Natural killer cell treated with Interleukin-12 subunit alpha and Interleukin-12 subunit beta and Interleukin-15 and Interleukin-18, amount 100 ng/mL, for 72 hours (primary cell): Measurements from ENCODE around the gene HMGB1. TPM values are rescaled to one million over a fixed set of nuclear protein-coding genes. Genes with fewer than 3 reads are reported as not detected.
"Not testable (repeated sequence)": the region's sequence is repeated elsewhere in the genome, so short reads cannot be mapped to it uniquely, and the experiment has no call there.

Source experiments
- ATAC-seq, 2 donors: fragments of 150-1000 bp; cut with Tn5 transposase in 1 of 2; sonication (Bioruptor Pico), chemical (Tn5 transposase) in 1 of 2; 2 replicates each; pipeline ENCODE4 v1.10.0; 2021
- DNase-seq: peaks from one replicate; pipeline ENCODE4 v3.0.0; 2022; ENCODE audit warnings: low spot score
- H3K27ac Mint-ChIP-seq, 2 donors: 1 replicate in 1 of 2; 2 replicates in 1 of 2; pipeline ENCODE4 v1.8.0; 2022; ENCODE audit warnings: mixed read lengths in 2 of 2, mild to moderate bottlenecking in 1 of 2, moderate library complexity in 1 of 2
- H3K27me3 Mint-ChIP-seq, 2 donors: 1 replicate in 1 of 2; 2 replicates in 1 of 2; pipeline ENCODE4 v1.8.0; 2022; ENCODE audit warnings: mixed read lengths in 2 of 2
- H3K36me3 Mint-ChIP-seq: one replicate; pipeline ENCODE4 v1.8.0; 2022; ENCODE audit warnings: mixed read lengths
- H3K4me1 Mint-ChIP-seq, 2 donors: 1 replicate in 1 of 2; 2 replicates in 1 of 2; pipeline ENCODE4 v1.8.0; 2022; ENCODE audit warnings: low read depth in 2 of 2, mixed read lengths in 2 of 2, mild to moderate bottlenecking in 1 of 2
- H3K4me3 Mint-ChIP-seq: one replicate; pipeline ENCODE4 v1.8.0; 2022; ENCODE audit warnings: mixed read lengths
- H3K9me3 Mint-ChIP-seq: 2 replicates; pipeline ENCODE4 v1.8.0; 2022; ENCODE audit warnings: mixed read lengths
- total RNA-seq, 2 donors: library from RNA; stranded (reverse); gene quantifications; one replicate each; pipeline ENCODE4 v1.2.3, GENCODE V29; 2022

Gene HMGB1
- total RNA-seq, 2 donors from 2014 or later: 302 to 423 TPM

DNA sequence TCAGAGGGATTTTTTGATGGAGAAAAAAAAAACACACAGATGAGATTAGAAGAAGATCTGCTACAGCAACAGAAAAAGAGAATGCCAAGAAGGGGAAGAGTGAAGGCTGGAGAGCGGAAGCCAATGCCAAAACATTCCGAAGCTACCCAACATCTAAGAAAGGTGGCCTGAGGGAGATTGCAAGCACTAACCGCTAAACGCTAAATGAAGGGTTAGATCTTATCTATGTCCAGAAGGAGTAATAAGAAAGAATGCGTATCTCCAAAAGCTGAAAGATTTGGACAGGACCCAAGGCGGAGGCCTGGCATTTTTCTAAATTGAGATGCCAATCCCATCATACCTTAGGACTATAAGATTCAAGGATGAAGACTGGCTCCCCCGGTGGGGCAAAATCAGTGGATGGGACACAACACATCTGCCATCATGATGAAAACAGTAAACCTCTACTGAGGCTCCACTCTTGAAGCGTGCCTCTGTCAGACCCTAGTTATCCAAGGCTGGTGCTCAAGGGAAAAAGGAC is 15.6 kb upstream of the HMGB1 start:
- Mint-ChIP-seq H3K4me3 (no peak overlapping the region), H3K9me3 (no peaks in the 10 kb centered on the region), H3K4me1 (no peaks in the 10 kb centered on the region), H3K36me3 (no peaks in the 10 kb centered on the region), H3K27ac (no peak overlapping the region), H3K27me3 (peaks cover 7% of the 10 kb centered on the region in 2 donors)
- no peak for ATAC-seq
- DNase-seq: no peak

DNA sequence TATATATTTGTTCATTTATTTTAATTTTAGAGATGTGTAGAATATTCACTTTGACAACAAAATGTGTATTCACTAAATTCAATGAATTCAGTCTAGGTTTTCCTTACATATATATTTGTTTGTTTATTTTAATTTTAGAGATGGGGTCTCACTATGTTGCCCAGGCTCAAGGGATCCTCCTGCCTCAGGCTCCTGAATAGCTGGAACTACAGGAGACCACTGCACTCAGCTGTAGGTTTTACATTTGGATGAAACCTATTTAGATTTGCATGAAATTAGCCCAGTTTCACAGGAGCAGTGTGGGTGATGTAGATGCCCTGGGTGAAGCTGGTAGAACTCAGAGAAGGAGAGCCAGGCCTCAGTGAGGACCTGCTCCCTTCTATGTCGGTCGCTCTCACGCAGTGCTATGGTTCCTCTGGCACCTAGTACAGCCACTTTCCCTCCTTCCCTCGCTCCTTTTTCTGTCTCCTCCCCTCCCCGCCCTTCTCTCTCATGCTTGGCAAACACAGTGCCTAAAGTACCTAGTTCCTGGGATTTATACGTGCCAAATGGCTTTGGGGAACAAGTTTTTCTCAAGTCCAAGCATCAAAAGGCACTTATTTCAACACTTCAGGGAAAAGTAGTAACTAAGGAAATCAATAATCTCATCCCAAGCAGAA is 14.7 kb upstream of the HMGB1 start:
- H3K36me3 Mint-ChIP-seq: no peaks in the 10 kb centered on the region
- H3K27ac Mint-ChIP-seq: no peak overlapping the region
- H3K4me1 Mint-ChIP-seq: no peaks in the 10 kb centered on the region
- no peaks in the 10 kb centered on the region for H3K9me3 Mint-ChIP-seq
- DNase-seq (no peak), ATAC-seq (no peak)
- H3K4me3 Mint-ChIP-seq: no peak overlapping the region
- peaks cover 7% of the 10 kb centered on the region in 2 donors for H3K27me3 Mint-ChIP-seq

DNA sequence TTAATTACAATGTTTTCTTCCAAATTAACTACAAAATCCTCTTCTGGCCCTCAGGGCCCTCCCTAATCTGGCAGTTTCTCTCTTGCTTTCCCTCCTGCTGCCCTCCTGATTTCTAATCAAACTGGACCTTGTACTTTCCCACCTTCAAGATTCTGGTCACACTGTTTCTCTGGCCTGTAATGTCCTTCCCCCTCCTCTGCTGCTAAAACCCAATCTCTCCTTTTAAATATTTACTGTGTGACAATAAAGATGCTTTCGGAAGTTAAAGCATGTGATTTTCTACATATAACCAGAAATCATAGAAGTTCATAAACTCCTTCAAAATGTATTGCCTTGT is 14.1 kb upstream of the HMGB1 start:
- H3K36me3 Mint-ChIP-seq: no peaks in the 10 kb centered on the region
- H3K27ac Mint-ChIP-seq: no peak overlapping the region
- H3K4me1 Mint-ChIP-seq: no peaks in the 10 kb centered on the region
- ATAC-seq: no peak
- no peak for DNase-seq
- H3K4me3 Mint-ChIP-seq: no peak overlapping the region
- no peaks in the 10 kb centered on the region for H3K9me3 Mint-ChIP-seq
- peaks cover 7% of the 10 kb centered on the region in 2 donors for H3K27me3 Mint-ChIP-seq

DNA sequence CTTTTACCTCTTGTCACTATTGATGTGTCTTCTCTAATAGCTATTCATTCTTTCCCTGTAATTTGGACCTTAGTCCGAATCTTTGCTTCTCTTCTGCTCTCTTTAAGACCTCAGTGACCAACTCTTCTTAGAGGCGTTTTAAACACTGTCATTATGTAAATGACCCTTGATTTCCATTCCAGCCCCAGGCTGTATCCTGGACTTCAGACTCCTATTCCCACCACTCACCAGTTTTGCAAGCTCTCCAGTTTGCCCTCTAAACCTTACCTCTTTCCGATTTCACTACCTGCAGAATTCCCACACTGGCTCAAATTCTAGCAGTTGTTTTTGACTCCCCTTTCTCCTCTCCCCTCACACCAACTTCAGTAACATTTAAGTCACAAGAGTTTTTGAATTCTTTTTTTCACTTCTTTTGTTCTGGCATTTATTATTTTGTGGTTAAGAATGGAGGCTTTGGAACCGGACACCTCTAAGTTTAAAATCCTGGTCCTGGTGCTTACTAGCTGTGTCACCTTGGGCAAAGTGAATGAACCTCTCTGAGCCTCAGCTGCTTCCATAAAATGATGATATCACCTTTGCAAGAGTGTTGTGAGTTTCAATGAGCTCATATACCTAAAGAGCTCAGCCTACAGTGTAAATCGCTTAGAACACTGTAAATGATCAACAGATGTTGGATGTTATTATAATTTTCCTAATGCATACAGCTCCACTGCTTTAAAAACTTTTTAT is 13.6 kb upstream of the HMGB1 start:
- DNase-seq (no peak), ATAC-seq (no peak)
- H3K4me3 Mint-ChIP-seq: no peak overlapping the region
- H3K4me1 Mint-ChIP-seq: no peaks in the 10 kb centered on the region
- no peaks in the 10 kb centered on the region for H3K9me3 Mint-ChIP-seq
- H3K27ac Mint-ChIP-seq: no peak overlapping the region
- no peaks in the 10 kb centered on the region for H3K36me3 Mint-ChIP-seq
- peaks cover 2 to 7% of the 10 kb centered on the region in 2 donors for H3K27me3 Mint-ChIP-seq

DNA sequence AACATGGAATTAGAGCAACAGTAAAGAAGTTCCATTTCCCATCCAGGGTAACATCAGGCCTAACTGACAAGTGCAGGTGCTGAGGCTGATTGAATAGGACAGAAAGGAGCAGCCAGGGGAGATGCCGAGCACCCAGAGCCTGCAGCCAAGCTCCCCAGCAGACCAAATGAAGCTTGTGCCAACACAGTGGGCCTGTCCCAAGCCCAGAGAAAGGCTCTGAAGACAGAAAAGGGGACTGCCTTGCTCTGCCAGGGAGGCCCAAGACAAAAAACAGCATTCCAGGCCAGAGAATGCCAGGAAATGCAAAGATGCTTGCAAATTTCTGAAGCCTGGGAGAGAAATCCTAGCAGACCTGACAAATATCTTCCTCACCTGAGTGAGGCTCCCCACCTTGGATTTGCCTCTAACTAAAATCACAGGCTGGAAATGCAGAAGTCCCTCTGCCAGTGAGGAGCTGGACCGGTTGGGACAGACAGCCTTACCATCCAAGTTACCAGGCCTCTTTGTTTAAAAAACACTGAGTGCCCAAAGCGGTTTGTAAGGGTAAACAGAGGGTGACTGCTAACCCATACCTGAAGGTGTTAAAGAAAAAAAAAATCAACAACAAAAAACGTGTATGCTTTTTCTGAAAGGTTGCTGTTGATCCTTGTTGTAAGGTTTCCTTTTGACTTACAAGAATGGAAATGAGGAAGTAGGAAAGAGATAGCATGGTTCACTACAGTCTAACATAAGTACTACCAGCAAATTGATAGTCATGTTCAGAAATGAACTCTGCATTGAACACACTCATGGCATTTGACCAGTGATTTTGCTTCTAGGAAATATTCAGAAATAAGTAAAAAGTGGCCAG is 11.8 kb upstream of the HMGB1 start:
- Mint-ChIP-seq H3K36me3 (no peaks in the 10 kb centered on the region), H3K4me1 (no peaks in the 10 kb centered on the region), H3K27ac (no peak overlapping the region), H3K27me3 (peaks cover 0 to 7% of the 10 kb centered on the region in 2 donors), H3K9me3 (no peaks in the 10 kb centered on the region), H3K4me3 (no peak overlapping the region)
- DNase-seq (no peak), ATAC-seq (no peak)

DNA sequence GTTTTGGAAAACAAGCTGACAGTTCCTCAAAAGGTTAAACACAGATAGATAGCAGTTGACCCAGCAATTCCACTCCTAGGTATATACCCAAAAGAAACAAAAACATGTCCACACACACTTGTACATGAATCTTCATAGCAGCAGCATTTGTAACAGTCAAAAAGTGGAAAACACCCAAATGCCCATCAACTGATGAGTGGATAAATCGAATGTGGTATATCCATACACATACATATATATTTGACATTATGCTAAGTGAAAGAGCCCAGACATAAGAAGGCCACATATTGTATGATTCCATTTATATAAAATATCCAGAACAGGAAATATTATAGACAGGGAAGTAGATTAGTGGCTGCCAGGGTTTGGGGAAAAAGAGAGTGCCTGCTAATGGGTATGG is 7.9 kb upstream of the HMGB1 start:
- H3K27me3 Mint-ChIP-seq: no peaks in the 10 kb centered on the region
- no peaks in the 10 kb centered on the region for H3K9me3 Mint-ChIP-seq
- H3K27ac Mint-ChIP-seq: no peak overlapping the region
- H3K36me3 Mint-ChIP-seq: no peaks in the 10 kb centered on the region
- no peaks in the 10 kb centered on the region for H3K4me1 Mint-ChIP-seq
- ATAC-seq: no peak
- H3K4me3 Mint-ChIP-seq: no peak overlapping the region
- DNase-seq: no peak

DNA sequence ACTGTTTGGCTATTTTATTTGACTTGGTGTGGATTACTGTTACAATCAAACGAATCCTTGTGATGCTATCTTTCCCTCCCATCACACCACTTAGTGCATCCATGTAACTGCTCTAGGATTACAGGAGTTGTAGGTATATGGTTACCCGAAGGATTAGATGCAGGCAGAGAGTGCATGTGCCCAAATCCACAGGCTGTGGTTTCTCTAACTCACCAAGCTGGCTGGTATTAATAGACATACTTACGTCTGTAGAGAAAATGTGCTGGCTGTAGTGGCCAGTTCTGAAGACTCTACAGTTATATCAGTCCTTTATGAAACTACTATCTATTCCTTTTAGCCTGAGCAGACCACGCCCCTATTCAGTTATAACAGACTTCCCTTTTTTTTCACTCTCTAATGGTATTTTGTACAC is 1.1 kb upstream of the HMGB1 start:
- no peaks in the 10 kb centered on the region for H3K27me3 Mint-ChIP-seq

DNA sequence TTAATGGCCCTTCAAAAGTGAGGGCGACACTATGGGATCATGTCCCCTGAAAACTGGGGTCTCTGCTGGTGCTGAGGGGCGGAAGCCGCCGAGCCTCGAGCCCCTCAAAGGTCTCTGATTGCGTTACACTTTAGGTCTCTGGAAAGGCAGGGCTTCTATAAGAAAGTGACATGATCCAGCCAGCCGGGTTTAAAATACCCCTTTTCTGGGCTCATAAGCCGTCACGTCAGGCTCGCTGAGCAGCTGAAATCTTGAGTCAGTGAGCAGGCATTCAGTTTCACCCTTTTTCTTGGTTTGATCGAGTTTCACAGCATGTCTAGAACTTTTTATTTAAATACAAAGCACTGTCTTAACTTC is 600 bp upstream of the HMGB1 start:
- peak overlapping the region; percentile 91 to 95 for H3K27ac Mint-ChIP-seq
- no peak for DNase-seq
- peaks cover 17 to 35% of the 10 kb centered on the region in 2 donors for H3K4me1 Mint-ChIP-seq
- H3K9me3 Mint-ChIP-seq: no peaks in the 10 kb centered on the region
- H3K4me3 Mint-ChIP-seq: peak overlapping the region; percentile 80
- no peak for ATAC-seq
- peaks cover 20% of the 10 kb centered on the region for H3K36me3 Mint-ChIP-seq
- H3K27me3 Mint-ChIP-seq: no peaks in the 10 kb centered on the region

More for the DNA sequence above, 1.1 kb upstream of the HMGB1 start:
- DNase-seq (no peak), ATAC-seq (no peak)
- Mint-ChIP-seq H3K36me3 (peaks cover 18% of the 10 kb centered on the region), H3K4me1 (peaks cover 14 to 31% of the 10 kb centered on the region in 2 donors), H3K4me3 (peak overlapping the region; percentile 80), H3K9me3 (no peaks in the 10 kb centered on the region), H3K27ac (peak overlapping the region in 1 of 2 donors; percentile 91)

DNA sequence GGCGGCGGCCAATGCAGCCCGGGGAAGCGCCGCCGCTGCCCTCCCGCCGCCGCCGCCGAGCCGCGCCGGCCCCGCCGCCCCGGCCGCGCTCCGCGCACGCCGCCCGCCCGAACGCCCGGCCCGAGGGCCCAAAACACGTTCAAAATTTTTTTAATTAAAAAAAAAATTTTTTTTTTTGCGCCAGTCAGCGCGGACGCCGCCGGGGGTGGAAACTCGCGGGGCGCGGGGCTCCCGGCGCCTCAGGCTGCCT is 468 bp downstream of the HMGB1 start:
- Mint-ChIP-seq H3K4me3 (no peak overlapping the region), H3K9me3 (no peaks in the 10 kb centered on the region), H3K27ac (peak overlapping the region; percentile 91 to 95), H3K4me1 (peaks cover 18 to 37% of the 10 kb centered on the region in 2 donors), H3K36me3 (peaks cover 23% of the 10 kb centered on the region), H3K27me3 (no peaks in the 10 kb centered on the region)
- DNase-seq (no peak), ATAC-seq (no peak)

DNA sequence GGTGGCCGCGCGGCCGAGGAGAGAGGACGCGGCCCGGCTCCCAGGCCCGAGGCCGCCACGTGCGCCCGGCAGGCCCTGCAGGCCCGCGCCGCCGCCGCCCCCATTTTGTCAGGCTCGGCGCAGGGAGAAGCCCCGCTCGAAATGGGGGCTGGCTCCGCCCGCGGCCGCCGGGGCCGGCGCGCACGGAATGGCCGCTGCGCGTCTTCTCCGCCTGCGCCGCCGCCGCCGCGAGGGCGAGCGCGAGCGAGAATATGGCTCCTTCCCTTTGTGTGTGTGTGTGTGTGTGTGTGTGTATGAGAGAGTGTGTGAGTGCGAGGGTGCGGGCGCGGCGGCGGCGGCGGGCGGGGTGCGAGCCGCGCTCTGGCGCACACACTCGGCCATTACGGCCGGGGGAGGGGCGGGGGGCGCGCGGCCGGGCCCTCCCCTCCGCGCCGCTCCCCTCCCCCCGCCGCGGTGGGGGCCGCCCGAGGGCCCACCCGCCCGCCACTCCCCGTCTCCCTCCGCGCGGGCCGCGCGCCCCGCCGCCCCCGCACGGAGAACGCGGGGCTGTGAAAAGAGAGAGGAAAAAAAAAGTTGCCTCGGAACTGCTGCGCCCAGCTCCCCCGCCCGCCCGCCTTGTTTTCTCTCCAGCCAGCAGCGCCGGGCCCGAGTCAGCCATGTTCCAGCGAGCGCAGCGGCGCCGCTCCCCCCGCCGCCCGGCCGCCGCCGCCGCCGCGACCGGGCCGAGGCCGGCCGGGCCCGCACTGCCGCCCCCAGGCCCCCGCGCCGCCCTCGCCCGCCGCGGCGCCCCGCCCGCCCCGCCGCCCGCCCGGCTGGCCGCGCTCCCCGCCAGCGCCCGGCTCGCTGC is 1.0 kb downstream of the HMGB1 start:
- DNase-seq: peak; percentile 77
- peaks cover 23% of the 10 kb centered on the region for H3K36me3 Mint-ChIP-seq
- H3K27ac Mint-ChIP-seq: peak overlapping the region; percentile 92 to 98
- peaks cover 18 to 37% of the 10 kb centered on the region in 2 donors for H3K4me1 Mint-ChIP-seq
- H3K4me3 Mint-ChIP-seq: peak overlapping the region; percentile 86
- H3K9me3 Mint-ChIP-seq: no peaks in the 10 kb centered on the region
- ATAC-seq: peak; percentile 64 to 75
- H3K27me3 Mint-ChIP-seq: no peaks in the 10 kb centered on the region

DNA sequence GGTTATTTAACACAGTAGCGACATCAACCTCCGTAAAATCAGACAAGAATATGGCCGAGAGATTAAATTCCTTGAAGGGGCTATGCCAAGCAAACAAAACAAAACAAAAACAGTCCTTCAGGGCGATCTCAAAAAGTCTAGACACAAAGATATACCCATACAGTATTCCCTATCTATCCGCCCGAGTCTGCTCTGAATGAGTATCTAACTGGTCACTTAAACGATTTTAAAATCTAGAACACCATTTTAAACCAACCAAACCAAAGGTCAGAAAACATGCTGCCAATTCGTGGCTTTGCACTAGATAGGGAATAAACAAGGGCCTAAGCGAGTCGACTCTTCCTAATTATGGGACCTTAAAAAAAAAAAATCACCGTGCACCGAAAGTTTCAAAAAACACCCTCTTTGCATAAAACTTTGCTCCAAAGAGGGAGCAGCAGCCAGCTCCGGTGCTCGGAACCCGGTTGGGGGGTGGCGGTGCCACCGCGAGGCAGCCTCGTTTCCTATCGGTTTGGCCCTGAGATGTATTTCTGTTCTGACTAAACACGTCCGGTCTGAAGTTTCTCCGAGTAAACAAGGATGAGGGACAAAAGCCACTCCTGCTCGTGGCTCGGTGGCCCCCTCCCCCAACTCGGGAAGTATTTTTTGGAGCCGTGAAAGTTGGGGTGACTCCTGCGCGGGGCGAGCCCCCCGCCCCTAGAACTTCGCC is 1.8 kb downstream of the HMGB1 start:
- ATAC-seq: peak; percentile 59 to 64
- peak; percentile 82 for DNase-seq
- no peaks in the 10 kb centered on the region for H3K9me3 Mint-ChIP-seq
- H3K4me3 Mint-ChIP-seq: peak overlapping the region; percentile 86
- peak overlapping the region; percentile 92 to 98 for H3K27ac Mint-ChIP-seq
- peaks cover 30% of the 10 kb centered on the region for H3K36me3 Mint-ChIP-seq
- peaks cover 25 to 44% of the 10 kb centered on the region in 2 donors for H3K4me1 Mint-ChIP-seq
- H3K27me3 Mint-ChIP-seq: no peaks in the 10 kb centered on the region

DNA sequence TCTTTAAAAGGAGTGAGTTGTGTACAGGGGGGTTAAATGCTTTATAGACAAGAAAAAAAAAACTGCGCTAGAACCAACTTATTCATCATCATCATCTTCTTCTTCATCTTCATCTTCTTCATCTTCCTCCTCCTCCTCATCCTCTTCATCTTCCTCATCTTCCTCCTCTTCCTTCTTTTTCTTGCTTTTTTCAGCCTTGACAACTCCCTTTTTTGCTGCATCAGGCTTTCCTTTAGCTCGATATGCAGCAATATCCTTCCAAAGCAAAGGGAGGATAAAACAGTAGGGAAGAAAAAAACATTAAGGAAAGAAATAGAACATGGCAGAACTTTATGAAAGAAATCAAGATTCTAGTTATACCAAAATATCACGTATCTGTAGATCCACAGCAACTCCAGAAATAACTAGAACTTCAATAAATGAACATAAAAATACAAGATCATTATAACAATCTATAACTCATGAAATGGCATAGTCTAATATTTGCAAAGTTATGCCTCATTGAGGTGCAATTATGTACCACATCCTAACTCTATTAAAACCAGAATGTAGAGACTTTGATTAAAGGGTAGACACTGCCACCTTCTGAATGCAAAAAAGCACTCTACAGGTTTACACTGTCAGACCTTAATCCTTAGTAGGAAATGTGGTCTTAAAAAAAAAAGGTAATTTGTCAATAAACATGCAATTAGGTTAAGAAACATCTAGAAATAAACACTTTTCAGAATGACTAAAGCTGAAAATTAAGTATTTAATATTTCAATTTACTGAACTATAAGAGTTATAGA is 4.3 kb downstream of the HMGB1 start:
- ATAC-seq, H3K9me3 Mint-ChIP-seq, DNase-seq, H3K27me3 Mint-ChIP-seq: not testable (repeated sequence)
- peaks cover 27 to 36% of the 10 kb centered on the region in 2 donors for H3K4me1 Mint-ChIP-seq
- peaks cover 30% of the 10 kb centered on the region for H3K36me3 Mint-ChIP-seq
- H3K27ac Mint-ChIP-seq: peak overlapping the region; percentile 81 to 92
- H3K4me3 Mint-ChIP-seq: peak overlapping the region; percentile 70
